ENCODE data around the gene RANBP9.

Gene RANBP9

GRCh38 chr6:13597073-13597472 lies 114.6 kb downstream of the RANBP9 start:
- TF ChIP-seq FOXP2 (optimal IDR thresholded peaks at IDR 0.05; ENCODE audit: borderline replicate concordance, extremely low read depth, extremely low read length, insufficient read depth), result no peak
- no peak for TF ChIP-seq POLR2AphosphoS5 (IDR thresholded peaks at IDR 0.05; ENCODE audit: low read depth, low read length)
- no peak for TF ChIP-seq TAF1 (IDR thresholded peaks at IDR 0.05; ENCODE audit: borderline replicate concordance, insufficient read depth, low read length)
- TF ChIP-seq, protein P1, sequence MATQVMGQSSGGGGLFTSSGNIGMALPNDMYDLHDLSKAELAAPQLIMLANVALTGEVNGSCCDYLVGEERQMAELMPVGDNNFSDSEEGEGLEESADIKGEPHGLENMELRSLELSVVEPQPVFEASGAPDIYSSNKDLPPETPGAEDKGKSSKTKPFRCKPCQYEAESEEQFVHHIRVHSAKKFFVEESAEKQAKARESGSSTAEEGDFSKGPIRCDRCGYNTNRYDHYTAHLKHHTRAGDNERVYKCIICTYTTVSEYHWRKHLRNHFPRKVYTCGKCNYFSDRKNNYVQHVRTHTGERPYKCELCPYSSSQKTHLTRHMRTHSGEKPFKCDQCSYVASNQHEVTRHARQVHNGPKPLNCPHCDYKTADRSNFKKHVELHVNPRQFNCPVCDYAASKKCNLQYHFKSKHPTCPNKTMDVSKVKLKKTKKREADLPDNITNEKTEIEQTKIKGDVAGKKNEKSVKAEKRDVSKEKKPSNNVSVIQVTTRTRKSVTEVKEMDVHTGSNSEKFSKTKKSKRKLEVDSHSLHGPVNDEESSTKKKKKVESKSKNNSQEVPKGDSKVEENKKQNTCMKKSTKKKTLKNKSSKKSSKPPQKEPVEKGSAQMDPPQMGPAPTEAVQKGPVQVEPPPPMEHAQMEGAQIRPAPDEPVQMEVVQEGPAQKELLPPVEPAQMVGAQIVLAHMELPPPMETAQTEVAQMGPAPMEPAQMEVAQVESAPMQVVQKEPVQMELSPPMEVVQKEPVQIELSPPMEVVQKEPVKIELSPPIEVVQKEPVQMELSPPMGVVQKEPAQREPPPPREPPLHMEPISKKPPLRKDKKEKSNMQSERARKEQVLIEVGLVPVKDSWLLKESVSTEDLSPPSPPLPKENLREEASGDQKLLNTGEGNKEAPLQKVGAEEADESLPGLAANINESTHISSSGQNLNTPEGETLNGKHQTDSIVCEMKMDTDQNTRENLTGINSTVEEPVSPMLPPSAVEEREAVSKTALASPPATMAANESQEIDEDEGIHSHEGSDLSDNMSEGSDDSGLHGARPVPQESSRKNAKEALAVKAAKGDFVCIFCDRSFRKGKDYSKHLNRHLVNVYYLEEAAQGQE (IDR thresholded peaks at IDR 0.05; ENCODE audit: insufficient read depth in 1 of 2, low read depth in 2 of 2, low read length in 2 of 2), result no peak
- TF ChIP-seq SIN3A (IDR thresholded peaks at IDR 0.05; ENCODE audit: borderline replicate concordance, insufficient read depth, low read length), result no peak

DNA sequence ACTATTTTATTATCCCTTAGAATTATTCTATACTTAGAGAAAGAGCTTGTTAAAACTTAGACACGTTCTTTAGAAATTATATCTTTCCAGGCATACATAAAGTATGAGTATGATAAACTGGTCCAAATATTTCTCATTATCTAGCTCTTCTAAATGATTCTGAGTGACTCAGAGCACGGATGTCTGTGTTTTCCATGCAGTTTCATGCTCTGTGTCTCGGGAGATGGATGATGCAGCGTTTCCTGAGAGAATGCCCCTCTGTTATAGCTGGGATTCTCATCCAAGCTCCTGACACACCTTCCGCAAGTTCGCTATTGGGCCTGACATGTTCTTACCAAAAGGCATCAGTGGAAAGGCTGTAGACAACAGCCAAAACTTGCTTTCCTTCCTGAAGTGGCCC lies 117.9 kb downstream of the RANBP9 start:
- TF ChIP-seq, protein P1 (IDR thresholded peaks at IDR 0.05; ENCODE audit: insufficient read depth in 1 of 2, low read depth in 2 of 2, low read length in 2 of 2), result no peak
- TF ChIP-seq POLR2AphosphoS5 (IDR thresholded peaks at IDR 0.05; ENCODE audit: low read depth, low read length) (no peak), TAF1 (IDR thresholded peaks at IDR 0.05; ENCODE audit: borderline replicate concordance, insufficient read depth, low read length) (no peak), SIN3A (IDR thresholded peaks at IDR 0.05; ENCODE audit: borderline replicate concordance, insufficient read depth, low read length) (no peak), FOXP2 (optimal IDR thresholded peaks at IDR 0.05; ENCODE audit: borderline replicate concordance, extremely low read depth, extremely low read length, insufficient read depth) (no peak)

- TF ChIP-seq FOXP2 (optimal IDR thresholded peaks at IDR 0.05; ENCODE audit: borderline replicate concordance, extremely low read depth, extremely low read length, insufficient read depth) (no peak), SIN3A (IDR thresholded peaks at IDR 0.05; ENCODE audit: borderline replicate concordance, insufficient read depth, low read length) (no peak), POLR2AphosphoS5 (IDR thresholded peaks at IDR 0.05; ENCODE audit: low read depth, low read length) (no peak), TAF1 (IDR thresholded peaks at IDR 0.05; ENCODE audit: borderline replicate concordance, insufficient read depth, low read length) (no peak)
- TF ChIP-seq, protein P1 (IDR thresholded peaks at IDR 0.05; ENCODE audit: insufficient read depth in 1 of 2, low read depth in 2 of 2, low read length in 2 of 2), result no peak
Measured at GRCh38 chr6:13593103-13593502, 118.5 kb downstream of the RANBP9 start.

- TF ChIP-seq SIN3A (IDR thresholded peaks at IDR 0.05; ENCODE audit: borderline replicate concordance, insufficient read depth, low read length) (no peak), TAF1 (IDR thresholded peaks at IDR 0.05; ENCODE audit: borderline replicate concordance, insufficient read depth, low read length) (no peak), FOXP2 (optimal IDR thresholded peaks at IDR 0.05; ENCODE audit: borderline replicate concordance, extremely low read depth, extremely low read length, insufficient read depth) (no peak), POLR2AphosphoS5 (IDR thresholded peaks at IDR 0.05; ENCODE audit: low read depth, low read length) (no peak)
- TF ChIP-seq, protein P1 (IDR thresholded peaks at IDR 0.05; ENCODE audit: insufficient read depth in 1 of 2, low read depth in 2 of 2, low read length in 2 of 2), result no peak
Measured at GRCh38 chr6:13591205-13591921, 120.3 kb downstream of the RANBP9 start.

Data from PFSK-1 (cell line).